NT2/D1 (cell line): ENCODE results near the gene UBR2.
"Not testable (repeated sequence)": the region's sequence is repeated elsewhere in the genome, so short reads cannot be mapped to it uniquely, and the experiment has no call there.

Experiments used
- DNase-seq: peaks from one replicate; pipeline ENCODE4 v3.0.0-alpha.2; 2011; ENCODE audit warnings: low read depth, low spot score
- H3K27me3 ChIP-seq: 2 replicates; pipeline ENCODE4 v1.6.0; 2011; ENCODE audit warnings: mild to moderate bottlenecking; ENCODE audit not compliant: insufficient read length, insufficient read depth
- H3K36me3 ChIP-seq: 2 replicates; pipeline ENCODE4 v1.6.1; 2011; ENCODE audit warnings: mild to moderate bottlenecking, low read length, mixed read lengths; ENCODE audit not compliant: insufficient read depth, insufficient read length
- H3K4me1 ChIP-seq: 2 replicates; pipeline ENCODE4 v1.5.1; 2011; ENCODE audit not compliant: insufficient read depth, insufficient read length
- H3K4me3 ChIP-seq: 2 replicates; pipeline ENCODE4 v1.5.1; 2011; ENCODE audit warnings: low read depth; ENCODE audit not compliant: insufficient read length
- H3K9ac ChIP-seq: 2 replicates; pipeline ENCODE4 v1.6.0; 2011; ENCODE audit warnings: low read depth; ENCODE audit not compliant: insufficient read length
- H3K9me3 ChIP-seq: 2 replicates; pipeline ENCODE4 v1.5.1; 2011; ENCODE audit warnings: mild to moderate bottlenecking, low read length; ENCODE audit not compliant: insufficient read depth
- SUZ12 ChIP-seq: IDR thresholded peaks from 2 replicates; pipeline ENCODE4 v1.6.1; 2011; ENCODE audit not compliant: insufficient read length, insufficient read depth; ENCODE audit errors: extremely low read depth
- YY1 ChIP-seq: IDR thresholded peaks from 2 replicates; pipeline ENCODE4 v1.6.1; 2011; ENCODE audit not compliant: insufficient read length, insufficient read depth
- ZNF274 ChIP-seq: IDR thresholded peaks from 2 replicates; pipeline ENCODE4 v1.6.1; 2011; ENCODE audit warnings: mild to moderate bottlenecking, low read depth, low read length

The UBR2 gene

DNA sequence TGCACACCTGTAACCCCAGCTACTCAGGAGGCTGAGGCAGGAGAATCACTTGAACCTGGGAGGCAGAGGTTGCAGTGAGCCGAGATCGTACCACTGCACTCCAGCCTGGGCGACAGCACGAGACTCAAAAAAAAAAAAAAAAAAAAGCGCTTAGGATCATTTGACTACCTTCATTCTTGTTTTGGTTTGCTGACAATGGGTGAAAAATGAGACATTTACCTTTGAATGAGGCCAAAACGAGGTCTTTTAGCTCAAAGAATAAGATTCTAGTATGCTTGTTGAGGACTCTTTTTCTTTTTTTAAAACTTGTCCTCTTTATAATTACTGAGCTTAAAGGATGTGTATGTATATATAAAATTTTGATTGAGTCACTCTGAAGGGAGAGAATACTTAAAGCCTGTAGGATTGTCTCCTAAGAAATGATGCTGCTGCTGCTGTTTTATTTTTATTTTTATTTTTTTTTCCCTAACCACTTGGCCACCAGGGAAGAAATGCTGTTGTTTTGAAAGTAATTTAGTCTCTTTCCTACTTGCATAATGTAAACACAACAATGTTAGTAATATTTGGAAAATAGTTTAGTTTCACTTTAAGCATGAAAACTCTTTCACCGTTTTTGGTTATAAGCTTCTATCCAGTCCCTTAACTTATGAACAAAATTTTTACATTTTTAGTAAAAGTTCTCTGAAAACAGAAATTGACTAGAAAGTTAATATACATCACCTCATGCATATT, 7.9 kb downstream of the UBR2 start:
- peaks cover 11% of the 10 kb centered on the region for H3K36me3 ChIP-seq
- no peak overlapping the region for H3K4me3 ChIP-seq
- no peaks in the 10 kb centered on the region for H3K27me3 ChIP-seq
- no peak for TF ChIP-seq ZNF274
- TF ChIP-seq SUZ12, result no peak
- no peak for TF ChIP-seq YY1
- DNase-seq, result no peak
- no peak overlapping the region for H3K9ac ChIP-seq
- H3K4me1 ChIP-seq, result no peaks in the 10 kb centered on the region
- no peaks in the 10 kb centered on the region for H3K9me3 ChIP-seq

DNA sequence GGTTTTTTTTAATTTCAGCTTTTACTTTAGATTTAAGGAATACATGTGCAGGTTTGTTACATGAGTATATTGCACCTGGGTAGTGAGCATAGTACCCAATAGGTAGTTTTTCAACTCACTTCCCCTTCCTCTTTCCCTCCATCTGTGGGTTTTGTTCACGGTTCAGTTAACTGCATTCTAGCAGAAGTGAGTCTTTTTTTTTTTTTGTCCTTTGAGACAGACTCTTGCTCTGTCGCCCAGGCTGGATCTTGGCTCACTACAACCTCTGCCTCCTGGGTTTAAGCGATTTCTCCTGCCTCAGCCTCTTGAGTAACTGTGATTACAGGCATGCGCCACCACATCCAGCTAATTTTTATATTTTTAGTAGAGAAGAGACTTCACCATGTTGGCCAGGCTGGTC, 8.7 kb downstream of the UBR2 start:
- Histone ChIP-seq H3K36me3 (peaks cover 11% of the 10 kb centered on the region), H3K9me3 (no peaks in the 10 kb centered on the region), H3K4me1 (no peaks in the 10 kb centered on the region), H3K27me3 (no peaks in the 10 kb centered on the region), H3K4me3 (no peak overlapping the region), H3K9ac (no peak overlapping the region)
- no peak for TF ChIP-seq SUZ12
- no peak for DNase-seq

DNA sequence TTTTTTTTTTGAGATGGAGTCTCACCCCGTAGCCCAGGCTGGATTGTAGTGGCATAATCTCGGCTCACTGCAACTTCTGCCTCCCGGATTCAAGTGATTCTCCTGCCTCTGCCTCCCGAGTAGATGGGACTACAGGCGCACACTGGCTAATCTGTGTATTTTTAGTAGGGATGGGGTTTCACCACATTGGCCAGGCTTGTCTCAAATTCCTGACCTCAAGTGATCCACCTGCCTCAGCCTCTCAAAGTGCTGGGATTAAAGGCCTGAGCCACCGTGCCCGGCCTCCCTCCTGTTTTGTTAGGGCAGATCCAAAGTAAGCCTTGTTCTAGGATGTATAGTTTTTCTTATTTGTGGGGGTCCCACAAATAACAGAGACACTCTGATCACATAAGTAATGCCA, 12.7 kb downstream of the UBR2 start:
- DNase-seq, H3K9me3 ChIP-seq, H3K27me3 ChIP-seq, H3K36me3 ChIP-seq, H3K4me3 ChIP-seq, H3K9ac ChIP-seq, H3K4me1 ChIP-seq: not testable (repeated sequence)

DNA sequence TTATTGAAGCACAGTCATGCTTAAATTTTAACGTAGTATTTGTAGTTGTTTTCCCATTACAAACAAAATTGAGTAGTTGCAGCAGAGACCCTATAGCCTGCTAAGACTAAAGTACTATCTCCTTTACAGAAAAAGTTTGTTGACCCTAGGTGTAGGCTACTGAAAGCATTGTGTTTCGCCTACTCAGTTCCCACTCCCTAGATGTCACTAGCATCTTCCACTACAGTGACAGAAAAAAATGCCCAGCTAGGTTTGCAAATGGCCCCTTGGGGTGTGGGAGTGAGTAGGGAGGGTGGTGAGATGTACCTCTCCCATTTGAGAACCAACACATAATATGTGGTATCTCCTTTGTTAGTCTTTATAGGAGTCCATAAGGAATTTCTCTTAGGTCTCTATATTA, 34.5 kb downstream of the UBR2 start:
- Histone ChIP-seq H3K36me3 (peaks cover 16% of the 10 kb centered on the region), H3K27me3 (no peaks in the 10 kb centered on the region), H3K9ac (no peak overlapping the region), H3K9me3 (no peaks in the 10 kb centered on the region), H3K4me3 (no peak overlapping the region), H3K4me1 (no peaks in the 10 kb centered on the region)
- TF ChIP-seq YY1, result no peak
- no peak for TF ChIP-seq ZNF274
- TF ChIP-seq SUZ12, result no peak
- no peak for DNase-seq

DNA sequence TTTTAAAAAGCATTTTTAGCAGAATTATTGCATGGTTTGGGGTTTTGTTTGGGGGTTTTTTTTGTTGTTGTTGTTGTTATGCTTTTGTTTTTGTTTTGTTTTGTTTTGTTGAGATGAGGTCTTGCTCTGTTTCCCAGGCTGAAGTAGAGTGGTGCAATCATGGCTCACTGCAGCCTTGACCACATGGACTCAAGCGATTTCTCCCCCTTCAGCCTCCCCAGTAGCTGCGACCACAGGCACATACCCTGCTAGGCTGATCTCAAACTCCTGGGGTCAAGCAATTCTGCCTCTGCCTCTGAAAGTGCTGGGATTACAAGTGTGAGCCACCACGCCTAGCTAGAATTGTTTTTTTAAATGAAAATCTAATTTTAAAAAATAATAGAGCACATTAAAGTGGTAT, 35.7 kb downstream of the UBR2 start:
- DNase-seq, result no peak
- H3K4me3 ChIP-seq, result no peak overlapping the region
- peaks cover 13% of the 10 kb centered on the region for H3K36me3 ChIP-seq
- H3K27me3 ChIP-seq, result no peaks in the 10 kb centered on the region
- H3K9me3 ChIP-seq, result no peaks in the 10 kb centered on the region
- no peak overlapping the region for H3K9ac ChIP-seq
- no peak for TF ChIP-seq YY1
- TF ChIP-seq SUZ12, result no peak
- no peak for TF ChIP-seq ZNF274
- no peaks in the 10 kb centered on the region for H3K4me1 ChIP-seq

DNA sequence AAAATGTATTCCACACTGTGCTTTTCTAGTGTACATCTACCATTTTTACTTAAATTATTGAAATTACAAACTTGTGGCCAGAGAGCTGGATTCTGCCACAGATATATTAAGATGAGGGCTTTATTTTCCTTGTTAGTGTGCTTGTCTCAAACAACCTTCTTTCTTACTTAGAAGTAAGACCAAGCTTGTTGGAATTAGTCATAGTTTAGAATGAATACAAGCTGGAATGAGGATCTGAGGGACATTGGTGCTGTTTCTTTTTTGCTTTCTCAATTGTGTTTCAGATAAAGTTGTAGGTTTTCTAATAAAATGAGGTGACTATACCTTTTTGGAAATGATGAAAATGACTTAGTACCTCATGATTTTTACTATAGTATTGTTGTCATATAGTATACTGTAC, 40.3 kb downstream of the UBR2 start:
- Histone ChIP-seq H3K9ac (no peak overlapping the region), H3K27me3 (no peaks in the 10 kb centered on the region), H3K4me1 (no peaks in the 10 kb centered on the region), H3K36me3 (peaks cover 13% of the 10 kb centered on the region), H3K9me3 (no peaks in the 10 kb centered on the region), H3K4me3 (no peak overlapping the region)
- DNase-seq, result no peak
- TF ChIP-seq ZNF274 (no peak), YY1 (no peak), SUZ12 (no peak)

DNA sequence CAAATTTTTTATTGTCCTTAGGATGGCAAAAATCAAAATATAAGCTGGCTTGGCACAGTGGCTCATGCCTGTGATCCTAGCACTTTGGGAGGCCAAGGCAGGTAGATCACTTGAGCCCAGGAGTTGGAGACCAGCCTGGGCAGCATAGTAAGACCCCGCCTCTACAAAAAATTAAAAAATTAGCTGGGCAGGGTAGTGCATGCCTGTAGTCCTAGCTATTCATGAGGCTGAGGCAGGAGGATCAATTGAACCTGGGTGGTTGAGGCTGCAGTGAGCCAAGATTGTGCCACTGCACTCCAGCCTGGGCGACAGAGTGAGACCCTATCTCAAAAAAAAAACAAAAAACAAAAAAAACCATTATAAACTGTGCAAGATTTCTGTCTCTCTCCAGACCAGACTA, 40.9 kb downstream of the UBR2 start:
- DNase-seq, H3K9me3 ChIP-seq, H3K27me3 ChIP-seq, H3K4me3 ChIP-seq, H3K9ac ChIP-seq, H3K4me1 ChIP-seq: not testable (repeated sequence)
- peaks cover 17% of the 10 kb centered on the region for H3K36me3 ChIP-seq

DNA sequence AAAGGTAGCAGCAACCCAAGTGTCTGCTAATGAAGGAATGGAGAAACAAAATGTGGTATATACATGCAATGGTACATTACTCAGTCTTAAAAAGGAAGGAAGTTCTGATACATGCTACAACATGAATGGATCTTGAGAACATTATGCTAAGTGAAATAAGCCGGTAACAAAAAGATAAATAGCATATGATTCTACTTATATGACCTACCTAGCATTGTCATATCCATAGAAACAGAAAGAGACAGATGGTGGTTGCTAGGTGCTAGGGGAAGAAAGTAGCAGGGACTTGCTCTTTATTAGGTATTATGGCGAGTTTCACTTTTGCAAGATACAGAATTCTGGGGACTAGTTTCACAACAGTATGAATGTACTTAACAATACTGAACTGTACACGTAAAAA, 46.6 kb downstream of the UBR2 start:
- H3K27me3 ChIP-seq, result no peaks in the 10 kb centered on the region
- H3K4me1 ChIP-seq, result no peaks in the 10 kb centered on the region
- peaks cover 25% of the 10 kb centered on the region for H3K36me3 ChIP-seq
- no peak for DNase-seq
- no peak overlapping the region for H3K4me3 ChIP-seq
- no peak overlapping the region for H3K9ac ChIP-seq
- no peak for TF ChIP-seq YY1
- TF ChIP-seq ZNF274, result no peak
- TF ChIP-seq SUZ12, result no peak
- no peaks in the 10 kb centered on the region for H3K9me3 ChIP-seq
